Fibroblast of lung (primary cell): ENCODE results near the gene ADGRF4. TPM values are rescaled to one million over a fixed set of nuclear protein-coding genes. Genes with fewer than 3 reads are reported as not detected.
"Not testable (repeated sequence)": the region's sequence is repeated elsewhere in the genome, so short reads cannot be mapped to it uniquely, and the experiment has no call there.

ENCODE experiments used
- DNase-seq, 2 donors: peaks; one replicate each; pipeline versions ENCODE4 v3.0.0 to v3.0.0-alpha.2; 2010; ENCODE audit warnings: low read depth in 2 of 2
- H2AFZ ChIP-seq: 2 replicates; pipeline ENCODE4 v1.5.1; 2012; ENCODE audit warnings: low read length, control low read depth, inconsistent platforms
- H3K27ac ChIP-seq: 2 replicates; pipeline ENCODE4 v1.5.1; 2011; ENCODE audit warnings: low read length, control low read depth; ENCODE audit not compliant: insufficient read depth
- H3K27me3 ChIP-seq: 2 replicates; pipeline ENCODE4 v1.5.1; 2011; ENCODE audit warnings: mild to moderate bottlenecking, low read length; ENCODE audit not compliant: control insufficient read depth, insufficient read depth
- H3K36me3 ChIP-seq: 2 replicates; pipeline ENCODE4 v1.5.1; 2011; ENCODE audit warnings: low read length; ENCODE audit not compliant: control insufficient read depth, insufficient read depth
- H3K4me1 ChIP-seq: 2 replicates; pipeline ENCODE4 v1.5.1; 2011; ENCODE audit warnings: low read length; ENCODE audit not compliant: control insufficient read depth, insufficient read depth; ENCODE audit errors: extremely low read depth
- H3K4me2 ChIP-seq: 2 replicates; pipeline ENCODE4 v1.5.1; 2011; ENCODE audit warnings: low read length, control low read depth; ENCODE audit not compliant: insufficient read depth; ENCODE audit errors: extremely low read depth
- H3K4me3 ChIP-seq, 4 experiments: fragments of 200-600 bp in 1 of 4; sonication (generic) in 1 of 4; replicated peaks in 1 of 4; 2 replicates each; pipeline ENCODE4 v1.5.1; 2011 to 2016; ENCODE audit warnings: low read length in 4 of 4, low read depth in 3 of 4, mild to moderate bottlenecking in 3 of 4, control low read depth in 2 of 4, inconsistent platforms in 1 of 4, mixed read lengths in 1 of 4; ENCODE audit not compliant: insufficient read depth in 1 of 4; ENCODE audit errors: control extremely low read depth in 1 of 4
- H3K79me2 ChIP-seq: 2 replicates; pipeline ENCODE4 v1.5.1; 2012; ENCODE audit warnings: mild to moderate bottlenecking, low read length, inconsistent platforms; ENCODE audit not compliant: control insufficient read depth, insufficient read depth
- H3K9ac ChIP-seq: 2 replicates; pipeline ENCODE4 v1.5.1; 2011; ENCODE audit warnings: mild to moderate bottlenecking, low read length, control low read depth; ENCODE audit not compliant: insufficient read depth
- H3K9me3 ChIP-seq: 2 replicates; pipeline ENCODE4 v1.5.1; 2012; ENCODE audit warnings: low read depth, low read length; ENCODE audit not compliant: control insufficient read depth, insufficient read depth
- H4K20me1 ChIP-seq: 2 replicates; pipeline ENCODE4 v1.5.1; 2011; ENCODE audit warnings: low read length; ENCODE audit not compliant: control insufficient read depth, insufficient read depth; ENCODE audit errors: extremely low read depth
- EZH2 ChIP-seq: IDR thresholded peaks from 2 replicates; pipeline ENCODE4 v1.5.1; 2012; ENCODE audit warnings: low read length, control low read depth, mild to moderate bottlenecking; ENCODE audit errors: missing control alignments
- polyA plus RNA-seq, 2 donors: library from polyadenylated mRNA; depleted of rRNA in 1 of 2; stranded (reverse) in 1 of 2; unstranded in 1 of 2; fragments of >200 nt; gene quantifications; 2 replicates each; pipeline ENCODE4 v1.2.1, GENCODE V29; 2011 to 2012; ENCODE audit warnings: missing spikeins in 1 of 2
- total RNA-seq: library from RNA; depleted of rRNA; stranded (reverse); fragments of >200 nt; gene quantifications from 2 replicates; pipeline ENCODE4 v1.2.1, GENCODE V29; 2014
- TF ChIP-seq, protein P1 (sequence below), 2 donors: IDR thresholded peaks in 1 of 2; conservative IDR thresholded peaks in 1 of 2; 1 replicate in 1 of 2; 2 replicates in 1 of 2; pipeline ENCODE4 v1.5.1; 2011 to 2012; ENCODE audit warnings: low read length in 2 of 2, control low read depth in 1 of 2, inconsistent platforms in 1 of 2, low read depth in 1 of 2, mild to moderate bottlenecking in 1 of 2

The ADGRF4 gene
- total and polyA plus RNA-seq, 2 donors (not counting 1 experiment from before 2014, with no cell fraction given), result not detected

DNA sequence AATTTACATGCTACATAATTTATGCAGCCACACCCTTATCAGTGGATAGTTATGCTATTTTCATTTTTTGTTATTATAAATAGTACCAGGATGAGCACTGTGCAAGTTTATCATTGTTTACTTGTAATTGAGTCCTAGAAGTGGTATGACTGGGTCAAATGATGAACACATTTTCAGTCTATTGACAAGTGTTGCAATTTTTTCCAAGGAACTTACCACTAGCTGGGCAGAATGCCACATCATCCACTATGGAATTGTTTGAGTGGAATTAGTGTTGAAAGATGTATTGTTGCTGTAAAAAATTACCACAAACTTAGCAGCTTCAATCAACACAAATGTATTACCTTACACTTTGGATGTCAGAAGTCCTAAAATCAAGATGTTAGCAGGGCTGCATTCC is 45.4 kb downstream of the ADGRF4 start:
- Histone ChIP-seq H4K20me1 (no peaks in the 10 kb centered on the region), H3K79me2 (no peaks in the 10 kb centered on the region), H3K9me3 (no peaks in the 10 kb centered on the region), H3K4me1 (no peaks in the 10 kb centered on the region), H3K4me3 (no peak overlapping the region), H3K27ac (no peak overlapping the region), H3K27me3 (no peaks in the 10 kb centered on the region), H3K4me2 (no peak overlapping the region), H3K36me3 (no peaks in the 10 kb centered on the region), H3K9ac (no peak overlapping the region), H2AFZ (no peak overlapping the region)
- peak; percentile 40 to 50 for DNase-seq
- TF ChIP-seq EZH2, result no peak
- TF ChIP-seq, protein P1, sequence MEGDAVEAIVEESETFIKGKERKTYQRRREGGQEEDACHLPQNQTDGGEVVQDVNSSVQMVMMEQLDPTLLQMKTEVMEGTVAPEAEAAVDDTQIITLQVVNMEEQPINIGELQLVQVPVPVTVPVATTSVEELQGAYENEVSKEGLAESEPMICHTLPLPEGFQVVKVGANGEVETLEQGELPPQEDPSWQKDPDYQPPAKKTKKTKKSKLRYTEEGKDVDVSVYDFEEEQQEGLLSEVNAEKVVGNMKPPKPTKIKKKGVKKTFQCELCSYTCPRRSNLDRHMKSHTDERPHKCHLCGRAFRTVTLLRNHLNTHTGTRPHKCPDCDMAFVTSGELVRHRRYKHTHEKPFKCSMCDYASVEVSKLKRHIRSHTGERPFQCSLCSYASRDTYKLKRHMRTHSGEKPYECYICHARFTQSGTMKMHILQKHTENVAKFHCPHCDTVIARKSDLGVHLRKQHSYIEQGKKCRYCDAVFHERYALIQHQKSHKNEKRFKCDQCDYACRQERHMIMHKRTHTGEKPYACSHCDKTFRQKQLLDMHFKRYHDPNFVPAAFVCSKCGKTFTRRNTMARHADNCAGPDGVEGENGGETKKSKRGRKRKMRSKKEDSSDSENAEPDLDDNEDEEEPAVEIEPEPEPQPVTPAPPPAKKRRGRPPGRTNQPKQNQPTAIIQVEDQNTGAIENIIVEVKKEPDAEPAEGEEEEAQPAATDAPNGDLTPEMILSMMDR (conservative IDR thresholded peaks at IDR 0.05 in 1 of 2, IDR thresholded peaks at IDR 0.05 in 1 of 2; ENCODE audit: low read depth in 1 of 2, low read length in 2 of 2), result no peak

DNA sequence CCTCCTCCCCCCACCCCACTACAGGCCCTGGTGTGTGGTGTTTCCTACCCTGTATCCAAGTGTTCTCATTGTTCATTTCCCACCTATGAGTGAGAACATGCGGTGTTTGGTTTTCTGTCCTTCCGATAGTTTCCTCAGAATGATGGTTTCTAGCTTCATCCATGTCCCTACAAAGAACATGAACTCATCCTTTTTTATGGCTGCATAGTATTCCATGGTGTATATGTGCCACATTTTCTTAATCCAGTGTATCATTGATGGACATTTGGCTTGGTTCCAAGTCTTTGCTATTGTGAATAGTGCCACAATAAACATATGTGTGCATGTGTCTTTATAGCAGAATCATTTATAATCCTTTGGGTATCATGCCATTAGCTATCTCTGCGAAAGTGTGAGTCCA is 46.9 kb downstream of the ADGRF4 start:
- H3K36me3 ChIP-seq, H3K27me3 ChIP-seq, DNase-seq, H3K9ac ChIP-seq, H4K20me1 ChIP-seq, H3K9me3 ChIP-seq, H2AFZ ChIP-seq, H3K79me2 ChIP-seq, H3K4me1 ChIP-seq, H3K4me3 ChIP-seq, H3K27ac ChIP-seq, H3K4me2 ChIP-seq: not testable (repeated sequence)

DNA sequence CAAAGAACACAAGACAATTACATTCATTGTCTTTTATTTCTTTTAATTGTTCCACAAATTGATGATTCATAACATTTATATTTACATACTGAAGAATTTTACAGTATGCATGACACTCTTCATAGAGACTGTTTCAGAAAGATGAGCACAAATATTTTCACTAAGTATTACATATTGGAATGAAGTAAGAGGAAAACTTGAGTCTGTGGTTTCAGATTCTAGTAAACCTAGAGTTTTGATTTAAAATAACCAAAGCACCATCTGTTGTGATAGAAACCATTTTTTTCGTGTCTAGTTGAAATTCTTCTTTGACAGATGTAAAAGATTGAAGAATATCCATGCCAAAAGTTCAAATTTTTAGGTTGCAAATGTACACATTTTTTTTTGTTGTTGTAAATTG is 51.4 kb downstream of the ADGRF4 start:
- H3K27me3 ChIP-seq, result no peaks in the 10 kb centered on the region
- TF ChIP-seq, protein P1 (conservative IDR thresholded peaks at IDR 0.05 in 1 of 2, IDR thresholded peaks at IDR 0.05 in 1 of 2; ENCODE audit: low read depth in 1 of 2, low read length in 2 of 2), result no peak
- TF ChIP-seq EZH2, result no peak
- no peak overlapping the region for H3K9ac ChIP-seq
- no peak overlapping the region for H3K4me3 ChIP-seq
- no peaks in the 10 kb centered on the region for H3K4me1 ChIP-seq
- H3K36me3 ChIP-seq, result no peaks in the 10 kb centered on the region
- no peak overlapping the region for H3K4me2 ChIP-seq
- no peak overlapping the region for H3K27ac ChIP-seq
- no peaks in the 10 kb centered on the region for H4K20me1 ChIP-seq
- no peaks in the 10 kb centered on the region for H3K79me2 ChIP-seq
- no peaks in the 10 kb centered on the region for H3K9me3 ChIP-seq
- DNase-seq, result no peak
- no peak overlapping the region for H2AFZ ChIP-seq
